ENCODE data around the gene IFITM10.

IFITM10 gene

GRCh38 chr11:1717745-1718144 is 32.6 kb downstream of the IFITM10 start:
- TF ChIP-seq CTCF (conservative IDR thresholded peaks at IDR 0.05; ENCODE audit: low read depth, low read length), result no peak
- H3K4me3 ChIP-seq (IDR thresholded peaks at IDR 0.05; ENCODE audit: insufficient read depth, low read depth, low read length), result no peak overlapping the region

GRCh38 chr11:1714908-1715885 is 35.2 kb downstream of the IFITM10 start:
- Histone ChIP-seq H3K79me2 (ENCODE audit: insufficient read depth, low read depth) (no peaks in the 10 kb centered on the region), H3K4me3 (IDR thresholded peaks at IDR 0.05; ENCODE audit: insufficient read depth, low read depth, low read length) (no peak overlapping the region), H2AFZ (ENCODE audit: low read depth) (no peak overlapping the region), H3K9ac (no peak overlapping the region), H3K27me3 (ENCODE audit: insufficient read depth, low read depth) (peaks cover 94% of the 10 kb centered on the region), H4K20me1 (ENCODE audit: insufficient read depth) (no peaks in the 10 kb centered on the region), H3K36me3 (ENCODE audit: insufficient read depth) (no peaks in the 10 kb centered on the region), H3K27ac (no peak overlapping the region), H3K4me2 (no peak overlapping the region), H3K4me1 (ENCODE audit: low read depth, poor library complexity, severe bottlenecking) (no peaks in the 10 kb centered on the region)
- TF ChIP-seq CTCF (conservative IDR thresholded peaks at IDR 0.05; ENCODE audit: low read depth, low read length), result no peak

More at GRCh38 chr11:1717745-1718144, 32.6 kb downstream of the IFITM10 start:
- Histone ChIP-seq H4K20me1 (ENCODE audit: insufficient read depth) (no peaks in the 10 kb centered on the region), H3K36me3 (ENCODE audit: insufficient read depth) (no peaks in the 10 kb centered on the region), H3K27me3 (ENCODE audit: insufficient read depth, low read depth) (peaks cover 93% of the 10 kb centered on the region), H3K4me1 (ENCODE audit: low read depth, poor library complexity, severe bottlenecking) (no peaks in the 10 kb centered on the region), H3K4me2 (no peak overlapping the region), H3K9ac (no peak overlapping the region), H3K79me2 (ENCODE audit: insufficient read depth, low read depth) (no peaks in the 10 kb centered on the region), H3K27ac (no peak overlapping the region), H2AFZ (ENCODE audit: low read depth) (no peak overlapping the region)

GRCh38 chr11:1708716-1709115 is 41.7 kb downstream of the IFITM10 start:
- H3K36me3 ChIP-seq (ENCODE audit: insufficient read depth), result no peaks in the 10 kb centered on the region
- H3K4me2 ChIP-seq, result no peak overlapping the region
- no peak overlapping the region for H3K4me3 ChIP-seq (IDR thresholded peaks at IDR 0.05; ENCODE audit: insufficient read depth, low read depth, low read length)
- no peaks in the 10 kb centered on the region for H3K79me2 ChIP-seq (ENCODE audit: insufficient read depth, low read depth)
- H2AFZ ChIP-seq (ENCODE audit: low read depth), result no peak overlapping the region
- H4K20me1 ChIP-seq (ENCODE audit: insufficient read depth), result no peaks in the 10 kb centered on the region
- TF ChIP-seq CTCF (conservative IDR thresholded peaks at IDR 0.05; ENCODE audit: low read depth, low read length), result no peak
- H3K27ac ChIP-seq, result no peak overlapping the region
- H3K27me3 ChIP-seq (ENCODE audit: insufficient read depth, low read depth), result peaks cover 85% of the 10 kb centered on the region
- H3K4me1 ChIP-seq (ENCODE audit: low read depth, poor library complexity, severe bottlenecking), result no peaks in the 10 kb centered on the region
- no peak overlapping the region for H3K9ac ChIP-seq

- no peaks in the 10 kb centered on the region for H4K20me1 ChIP-seq (ENCODE audit: insufficient read depth)
- peaks cover 80% of the 10 kb centered on the region for H3K27me3 ChIP-seq (ENCODE audit: insufficient read depth, low read depth)
- TF ChIP-seq CTCF (conservative IDR thresholded peaks at IDR 0.05; ENCODE audit: low read depth, low read length), result no peak
Observed at GRCh38 chr11:1707751-1708150, 42.6 kb downstream of the IFITM10 start.

More at GRCh38 chr11:1707751-1708150, 42.6 kb downstream of the IFITM10 start:
- Histone ChIP-seq H3K36me3 (ENCODE audit: insufficient read depth) (no peaks in the 10 kb centered on the region), H3K4me3 (IDR thresholded peaks at IDR 0.05; ENCODE audit: insufficient read depth, low read depth, low read length) (no peak overlapping the region), H3K9ac (no peak overlapping the region), H3K27ac (no peak overlapping the region), H3K79me2 (ENCODE audit: insufficient read depth, low read depth) (no peaks in the 10 kb centered on the region), H3K4me1 (ENCODE audit: low read depth, poor library complexity, severe bottlenecking) (no peaks in the 10 kb centered on the region), H2AFZ (ENCODE audit: low read depth) (no peak overlapping the region), H3K4me2 (no peak overlapping the region)
